ENCODE results near the gene TRIP12.

GRCh38 chr2:229868794-229869193 lies 53.0 kb downstream of the TRIP12 start:
- no peak for TF ChIP-seq CREB5 (CRISPR knock-in tag; IDR thresholded peaks at IDR 0.05; ENCODE audit: low read depth)
- no peak for TF ChIP-seq PATZ1 (CRISPR knock-in tag; IDR thresholded peaks at IDR 0.05; ENCODE audit: borderline replicate concordance)
- TF ChIP-seq CSRNP3 (CRISPR knock-in tag; IDR thresholded peaks at IDR 0.05), result no peak
- no peak for TF ChIP-seq RARB (CRISPR knock-in tag; IDR thresholded peaks at IDR 0.05)
- no peak for TF ChIP-seq ZNF70 (CRISPR knock-in tag; IDR thresholded peaks at IDR 0.05)

Measured in SK-N-SH treated with all-trans-retinoic acid at 6 μM for 48 hours (cell line).